GM10266 (cell line): ENCODE results near the gene NEGR1.

ENCODE experiments used
- DNase-seq: peaks from one replicate; pipeline ENCODE4 v3.0.0; 2012; ENCODE audit errors: extremely low spot score
- CTCF ChIP-seq: IDR thresholded peaks from 2 replicates; pipeline ENCODE4 v1.5.1; 2012; ENCODE audit warnings: mild to moderate bottlenecking, low read depth; ENCODE audit not compliant: control insufficient read depth, insufficient read depth; ENCODE audit errors: missing control alignments

Gene NEGR1

DNA sequence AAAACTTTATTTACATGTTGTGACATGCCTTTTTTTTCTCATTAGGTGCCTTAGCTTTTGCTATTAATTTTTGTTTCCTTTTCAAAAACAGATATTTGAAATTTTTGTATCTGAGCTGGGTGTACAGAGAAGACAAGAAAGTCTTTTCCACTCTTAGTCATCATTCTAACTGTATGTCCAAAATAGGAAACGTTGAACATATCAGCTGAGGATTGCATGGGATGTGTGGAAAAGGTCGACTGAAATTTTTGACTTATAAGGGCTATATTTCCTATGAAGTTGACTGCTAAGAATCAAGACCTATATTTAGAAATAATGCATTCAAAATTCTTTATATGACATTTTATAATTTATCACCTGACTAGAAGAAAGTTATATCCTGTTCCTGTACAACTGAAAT, 931.5 kb downstream of the NEGR1 start:
- DNase-seq = no peak
- no peak for TF ChIP-seq CTCF

DNA sequence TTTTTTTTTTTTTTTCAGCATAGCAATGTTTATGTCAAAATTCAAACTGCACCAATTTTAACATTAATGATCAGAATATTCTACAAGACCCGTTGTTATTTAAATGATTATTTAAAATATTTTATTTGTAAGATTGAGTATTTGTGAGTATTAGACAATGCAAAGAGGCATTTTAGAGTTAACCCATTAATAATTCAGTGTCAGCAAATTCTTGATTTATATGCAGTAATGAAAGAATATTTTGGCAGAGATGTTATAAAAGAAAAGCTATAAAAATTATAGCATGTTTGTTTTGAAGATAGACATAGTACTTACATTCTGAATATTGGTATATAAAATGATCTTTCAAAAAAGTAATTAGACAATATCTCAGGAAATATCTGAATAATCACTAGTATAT, 932.0 kb downstream of the NEGR1 start:
- no peak for TF ChIP-seq CTCF
- no peak for DNase-seq
